ENCODE results near the gene WDSUB1.

Gene WDSUB1

GRCh38 chr2:159266554-159266953 lies 19.9 kb downstream of the WDSUB1 start:
- DNase-seq (ENCODE audit: low read depth), result no peak

- DNase-seq (ENCODE audit: low read depth), result no peak
Measured at GRCh38 chr2:159265171-159265576, 21.3 kb downstream of the WDSUB1 start.

DNA sequence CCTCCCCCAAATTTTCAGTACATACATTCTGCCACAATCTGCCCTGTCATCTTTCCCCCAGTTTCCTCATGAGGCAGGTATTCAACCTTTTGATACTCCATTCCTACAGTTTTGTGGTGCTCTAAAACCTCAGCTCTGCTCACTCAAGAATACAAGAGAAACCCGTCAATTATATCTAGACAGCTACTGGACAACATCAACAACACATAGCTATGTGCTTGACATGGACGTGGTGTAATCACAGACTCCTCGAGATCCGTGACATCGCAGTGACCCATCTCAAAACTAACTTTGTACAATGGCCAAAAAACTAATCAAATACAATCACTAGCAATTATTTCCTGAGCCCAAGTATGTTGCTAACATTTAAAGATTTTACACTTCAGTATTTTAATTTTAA lies 23.6 kb downstream of the WDSUB1 start:
- DNase-seq (ENCODE audit: low read depth), result no peak

DNA sequence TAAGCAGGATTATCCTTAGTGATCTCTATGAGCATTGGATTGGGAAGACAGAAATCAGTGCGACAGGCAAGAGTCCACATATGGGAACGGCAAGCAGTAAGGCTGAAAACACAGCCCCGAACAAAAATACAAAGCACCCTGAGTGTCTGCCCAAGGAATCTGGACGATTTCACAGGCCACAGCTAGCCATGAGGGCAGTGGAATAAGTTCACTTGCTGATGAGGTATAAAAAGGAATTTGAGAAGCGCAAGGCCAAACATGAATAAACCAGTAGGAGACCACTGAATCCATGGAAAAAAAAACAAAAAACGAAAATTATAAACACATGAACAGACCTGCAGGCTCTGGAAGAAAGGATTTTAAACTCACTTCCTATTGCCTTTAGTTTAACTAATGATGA lies 24.3 kb downstream of the WDSUB1 start:
- peak; percentile 51 for DNase-seq (ENCODE audit: low read depth)

DNA sequence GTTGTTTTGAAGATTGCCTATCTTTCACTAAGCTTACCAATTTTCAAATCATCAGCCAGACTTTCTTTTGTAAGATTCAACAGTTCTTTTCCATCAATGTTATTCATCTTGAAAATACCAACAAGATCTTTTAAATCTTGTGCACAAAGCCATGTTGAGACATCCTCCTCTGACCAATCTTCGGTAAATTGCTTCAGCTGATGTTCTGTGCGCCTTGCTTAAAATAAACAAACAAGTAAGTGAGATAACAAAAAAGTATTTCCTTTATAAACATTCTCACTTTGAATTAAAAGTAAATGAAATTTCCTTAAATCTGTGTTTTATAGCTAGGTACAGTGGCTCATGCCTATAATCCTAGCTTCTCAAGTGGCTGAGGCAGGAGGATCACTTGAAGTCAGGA lies 30.3 kb downstream of the WDSUB1 start:
- peak; percentile 85 for DNase-seq (ENCODE audit: low read depth)

DNA sequence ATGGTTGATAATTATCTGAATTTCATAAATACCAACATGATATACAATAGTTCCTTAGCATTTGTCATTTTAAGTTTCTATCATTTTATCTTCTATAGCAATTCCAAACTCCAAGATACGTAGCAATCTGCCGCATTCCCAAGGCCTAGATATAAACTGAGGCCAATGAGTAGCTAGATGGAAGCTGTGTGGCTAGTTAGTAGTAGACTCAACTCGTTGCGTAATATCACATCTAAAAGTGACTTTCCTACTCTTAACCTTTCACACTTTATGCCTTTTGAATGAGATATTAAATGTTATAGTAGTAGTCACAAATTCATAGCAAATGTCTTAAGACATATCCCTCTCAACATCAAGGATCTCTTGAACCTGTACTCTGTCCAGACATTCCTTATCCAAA lies 33.6 kb downstream of the WDSUB1 start:
- DNase-seq (ENCODE audit: low read depth), result no peak

- DNase-seq (ENCODE audit: low read depth), result peak; percentile 22
Measured at GRCh38 chr2:159251296-159252173, 35.0 kb downstream of the WDSUB1 start.

DNA sequence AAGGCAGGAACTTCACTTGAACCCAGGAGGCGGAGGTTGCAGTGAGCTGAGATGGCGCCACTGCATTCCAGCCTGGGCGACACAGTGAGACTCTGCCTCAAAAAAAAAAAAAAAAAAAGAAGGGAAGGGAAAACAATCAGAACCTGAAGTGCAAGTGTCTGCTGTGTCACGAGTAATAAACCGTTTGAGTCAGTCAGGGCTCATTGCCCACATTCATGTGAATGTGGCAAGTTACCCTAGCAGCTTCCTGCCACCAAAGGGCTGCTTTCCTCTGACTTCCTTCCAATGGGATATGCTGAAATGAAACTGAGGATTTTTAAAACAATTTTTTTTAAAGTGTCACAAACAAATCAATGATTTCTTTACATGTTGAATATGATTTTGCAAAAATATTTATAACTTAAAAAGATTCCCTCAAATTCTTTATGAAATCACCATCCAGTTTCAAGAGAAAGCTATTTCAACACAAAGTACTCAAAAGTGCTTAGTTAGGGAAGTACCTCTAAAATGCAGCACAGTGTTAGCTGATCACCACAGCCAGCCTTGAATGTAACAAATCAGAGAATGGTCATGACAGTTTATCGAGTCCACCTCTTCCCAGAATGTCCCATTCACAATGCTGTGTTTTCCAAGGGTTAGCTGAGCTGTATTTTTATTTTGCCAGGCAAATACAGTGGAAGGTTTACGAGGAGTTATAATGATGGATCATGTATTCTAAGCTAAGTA lies 36.4 kb downstream of the WDSUB1 start:
- peak; percentile 88 for DNase-seq (ENCODE audit: low read depth)

- no peak for DNase-seq (ENCODE audit: low read depth)
Measured at GRCh38 chr2:159246325-159246988, 40.0 kb downstream of the WDSUB1 start.

GRCh38 chr2:159243529-159243928 lies 43.0 kb downstream of the WDSUB1 start:
- DNase-seq (ENCODE audit: low read depth), result no peak

DNA sequence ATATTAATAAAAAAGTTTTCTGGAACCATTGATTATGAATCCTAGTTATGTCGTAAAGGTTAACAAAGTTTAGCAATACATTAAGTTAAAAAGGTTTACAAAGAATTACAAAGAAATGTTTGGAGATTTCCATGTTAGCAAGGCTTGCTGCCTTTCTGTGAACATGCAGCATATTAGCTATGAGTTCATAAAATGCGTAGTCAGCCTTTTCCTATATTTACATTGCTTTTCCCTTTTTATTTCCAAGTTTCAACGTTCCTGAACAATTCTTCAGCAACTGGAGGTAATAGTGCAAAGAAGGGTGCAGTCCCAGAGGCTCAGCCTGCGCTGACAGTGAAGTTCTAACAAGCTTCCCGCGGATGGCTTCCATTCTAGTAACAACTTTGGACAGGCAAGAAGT lies 51.6 kb downstream of the WDSUB1 start:
- DNase-seq (ENCODE audit: low read depth), result no peak

DNA sequence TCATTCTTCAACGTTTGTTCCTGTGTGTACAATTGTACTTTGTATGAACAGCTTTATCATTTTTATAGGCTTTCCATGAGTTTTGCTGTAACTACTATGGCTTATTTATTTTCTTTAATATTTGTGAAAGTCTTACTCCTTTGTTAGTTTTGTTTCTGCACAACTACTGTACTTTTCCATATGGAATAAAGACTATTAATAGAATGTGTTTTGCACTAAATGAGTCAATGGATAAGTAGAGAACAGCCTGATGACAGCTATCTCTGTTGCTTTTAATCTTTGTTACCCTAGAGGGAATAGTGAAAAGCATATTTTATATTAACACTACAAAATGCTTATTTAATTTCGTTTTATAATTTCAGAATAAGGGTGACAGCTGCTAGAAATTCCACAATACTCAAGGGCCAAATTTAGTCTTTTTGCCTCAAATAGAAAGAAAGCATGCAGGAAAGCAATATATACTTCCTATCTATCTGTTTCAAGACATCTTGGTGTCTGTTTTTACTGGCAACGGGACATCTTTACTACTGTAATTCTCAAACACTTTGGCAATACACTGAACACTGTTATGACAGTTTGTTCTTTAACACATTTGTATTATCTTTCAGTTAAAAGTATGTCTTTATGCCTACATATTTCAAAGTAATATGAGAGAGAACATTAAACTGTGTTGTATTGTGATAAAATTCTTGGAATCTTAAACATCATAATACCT lies 53.9 kb downstream of the WDSUB1 start:
- peak; percentile 42 for DNase-seq (ENCODE audit: low read depth)

- no peak for DNase-seq (ENCODE audit: low read depth)
Measured at GRCh38 chr2:159230145-159230877, 56.2 kb downstream of the WDSUB1 start.

DNA sequence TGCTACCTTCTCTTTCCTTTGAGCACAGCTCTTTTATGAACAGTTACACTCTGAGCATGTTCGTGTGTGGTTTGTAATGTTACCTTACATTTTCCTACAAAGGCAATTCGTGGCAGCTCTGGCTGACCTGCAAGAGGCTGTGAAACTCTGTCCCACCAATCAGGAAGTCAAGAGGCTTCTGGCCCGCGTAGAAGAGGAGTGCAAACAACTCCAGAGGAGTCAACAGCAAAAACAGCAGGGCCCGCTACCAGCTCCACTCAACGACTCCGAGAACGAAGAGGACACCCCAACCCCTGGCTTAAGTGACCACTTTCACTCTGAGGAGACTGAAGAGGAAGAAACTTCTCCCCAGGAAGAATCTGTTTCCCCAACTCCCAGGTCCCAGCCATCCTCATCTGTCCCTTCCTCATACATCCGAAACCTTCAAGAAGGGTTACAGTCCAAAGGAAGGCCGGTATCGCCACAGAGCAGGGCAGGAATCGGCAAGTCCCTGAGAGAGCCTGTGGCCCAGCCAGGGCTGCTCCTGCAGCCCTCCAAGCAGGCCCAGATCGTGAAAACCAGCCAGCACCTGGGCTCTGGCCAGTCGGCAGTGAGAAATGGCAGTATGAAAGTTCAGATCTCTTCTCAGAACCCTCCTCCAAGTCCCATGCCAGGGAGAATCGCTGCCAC lies 56.9 kb downstream of the WDSUB1 start:
- no peak for DNase-seq (ENCODE audit: low read depth)

- peak; percentile 80 for DNase-seq (ENCODE audit: low read depth)
Measured at GRCh38 chr2:159228081-159228581, 58.4 kb downstream of the WDSUB1 start.

GRCh38 chr2:159227467-159227866 lies 59.0 kb downstream of the WDSUB1 start:
- DNase-seq (ENCODE audit: low read depth), result no peak

DNA sequence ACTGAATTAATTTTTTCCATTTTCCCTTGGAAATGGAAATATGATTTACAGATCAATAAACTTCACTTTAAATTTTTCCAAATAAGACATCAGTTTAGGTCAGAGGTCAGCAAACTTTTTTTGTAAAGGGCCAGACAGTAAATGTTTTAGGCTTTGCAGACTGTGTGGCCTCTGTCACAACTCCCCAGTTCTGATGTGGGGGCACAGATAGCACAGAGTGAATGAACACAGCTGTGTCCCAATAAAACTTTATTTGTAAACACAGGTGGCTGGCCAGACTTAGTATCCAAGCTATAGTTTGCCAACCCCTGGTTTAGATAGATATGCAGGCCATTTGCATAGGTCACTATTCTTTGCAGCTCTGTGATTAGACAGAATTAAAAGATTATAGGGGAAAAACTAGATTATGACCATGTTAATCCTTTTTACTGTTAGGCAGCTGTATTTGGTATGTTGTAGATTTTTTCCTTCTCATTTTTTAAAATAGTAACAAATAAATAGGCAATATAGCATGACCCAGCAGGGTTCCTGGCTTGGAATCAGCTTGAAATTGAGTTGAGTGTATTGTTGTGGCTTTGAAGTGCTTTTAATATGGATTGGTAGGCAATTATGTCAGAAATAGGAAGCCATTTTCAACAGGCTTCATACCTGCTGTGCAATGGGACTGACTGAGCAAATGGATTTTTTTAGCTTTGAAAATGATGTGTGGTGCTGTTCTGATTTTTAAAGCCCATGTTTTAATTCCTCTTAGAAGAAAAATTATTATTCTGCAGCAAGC lies 59.7 kb downstream of the WDSUB1 start:
- no peak for DNase-seq (ENCODE audit: low read depth)

GRCh38 chr2:159226059-159226461 lies 60.4 kb downstream of the WDSUB1 start:
- DNase-seq (ENCODE audit: low read depth), result no peak

DNA sequence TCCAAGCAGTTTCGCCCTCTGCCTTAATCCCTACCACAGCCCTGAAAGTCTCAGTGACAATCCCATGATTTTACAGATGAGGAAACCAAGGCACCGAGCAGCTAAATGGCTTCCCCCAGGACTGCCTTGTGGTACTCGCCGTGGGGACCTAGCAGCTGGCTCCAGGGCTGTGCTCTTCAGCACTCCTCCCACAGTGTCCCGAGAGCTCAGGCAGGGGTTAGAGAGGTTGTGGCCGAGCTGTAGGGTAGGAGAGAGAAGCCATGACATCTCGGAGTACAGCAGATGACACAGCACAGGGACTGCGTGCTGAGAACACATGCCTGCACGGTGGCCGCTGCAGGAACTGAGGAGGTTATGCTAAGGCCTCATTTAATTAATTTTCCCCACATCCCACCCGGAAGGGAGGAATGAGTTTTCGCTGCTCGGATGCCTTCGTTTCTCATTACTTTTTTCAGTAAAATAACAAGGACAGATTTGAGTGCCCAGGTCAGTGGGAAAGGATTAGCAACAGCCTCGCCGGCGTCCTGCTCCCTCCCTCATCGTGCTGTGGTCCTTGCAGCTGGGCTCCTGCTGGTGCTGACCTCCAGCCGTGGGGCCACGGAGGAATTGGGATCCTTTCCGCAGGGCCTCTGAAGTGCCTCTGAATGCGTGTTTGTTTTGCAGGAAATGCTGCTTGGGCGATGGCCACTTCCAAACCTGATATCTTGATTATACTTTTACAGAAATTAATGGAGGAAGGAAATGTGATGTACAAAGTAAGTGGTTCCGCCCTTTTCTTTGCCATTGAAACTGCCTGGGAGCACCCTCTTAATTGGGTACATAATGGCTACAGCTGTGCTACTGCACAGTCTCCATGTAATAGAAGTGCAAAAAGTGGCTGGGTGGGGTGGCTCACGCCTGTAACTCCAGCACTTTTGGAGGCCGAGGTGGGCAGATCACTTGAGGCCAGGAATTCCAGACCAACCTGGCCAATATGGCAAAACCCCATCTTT lies 61.2 kb downstream of the WDSUB1 start:
- no peak for DNase-seq (ENCODE audit: low read depth)
